Kidney epithelial cell (primary cell): ENCODE measurements around the gene FBXL22. TPM values are rescaled to one million over a fixed set of nuclear protein-coding genes. Genes with fewer than 3 reads are reported as not detected.

ENCODE experiments used
- DNase-seq: peaks from one replicate; pipeline ENCODE4 v3.0.0-alpha.2; 2010; ENCODE audit warnings: low read depth
- H3K27me3 ChIP-seq: 2 replicates; pipeline ENCODE4 v1.6.0; 2011; ENCODE audit warnings: low read length; ENCODE audit not compliant: control insufficient read depth, insufficient read depth
- H3K36me3 ChIP-seq: 2 replicates; pipeline ENCODE4 v1.5.1; 2011; ENCODE audit warnings: low read length; ENCODE audit not compliant: control insufficient read depth, insufficient read depth
- H3K4me3 ChIP-seq: 2 replicates; pipeline ENCODE4 v1.5.1; 2011; ENCODE audit warnings: low read depth, mild to moderate bottlenecking, control low read depth, low read length
- total RNA-seq: library from RNA; depleted of rRNA; stranded (reverse); fragments of >200 nt; gene quantifications from 2 replicates; pipeline ENCODE4 v1.2.3, GENCODE V29; 2015
- TF ChIP-seq, protein P1 (sequence below): IDR thresholded peaks from 2 replicates; pipeline ENCODE4 v1.5.1; 2011; ENCODE audit warnings: mild to moderate bottlenecking, moderate library complexity, low read length, control low read depth, inconsistent platforms; ENCODE audit not compliant: insufficient read depth, poor library complexity, severe bottlenecking

Gene FBXL22
- total RNA-seq, 1 donor from 2014 or later = 0.21 TPM

DNA sequence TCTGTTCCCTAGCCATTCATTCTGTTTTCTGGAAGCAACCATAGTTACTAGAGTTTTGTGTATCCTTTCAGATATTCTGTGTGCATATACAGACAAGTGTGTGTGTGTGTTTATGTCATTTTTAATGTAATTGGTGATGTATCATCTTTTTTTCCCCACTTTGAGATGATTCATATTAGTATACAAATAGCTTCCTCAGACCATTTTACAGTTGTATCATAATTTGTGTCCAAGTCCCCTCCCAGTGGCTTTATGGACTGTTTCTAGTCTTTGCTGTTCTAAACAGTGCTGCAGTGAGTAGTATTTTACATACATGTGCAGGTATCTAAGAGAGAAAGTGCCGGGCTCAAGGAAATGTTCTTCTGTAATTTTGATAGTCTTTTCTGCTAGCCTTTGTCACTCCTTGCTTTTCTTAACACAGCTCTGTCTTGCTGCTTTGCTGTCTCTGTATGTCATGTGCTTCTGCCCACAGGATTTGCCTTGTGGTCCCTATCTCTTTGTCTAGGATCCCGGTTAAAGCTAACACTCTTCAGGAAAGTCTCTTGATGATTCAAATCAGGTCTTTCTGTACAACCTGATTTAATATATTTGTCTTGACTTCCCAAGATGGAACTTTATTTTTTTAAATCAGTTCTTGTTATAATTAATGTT lies 31.5 kb upstream of the FBXL22 start:
- Histone ChIP-seq H3K27me3 (no peaks in the 10 kb centered on the region), H3K36me3 (peaks cover 2% of the 10 kb centered on the region), H3K4me3 (no peak overlapping the region)
- no peak for DNase-seq
- TF ChIP-seq, protein P1, sequence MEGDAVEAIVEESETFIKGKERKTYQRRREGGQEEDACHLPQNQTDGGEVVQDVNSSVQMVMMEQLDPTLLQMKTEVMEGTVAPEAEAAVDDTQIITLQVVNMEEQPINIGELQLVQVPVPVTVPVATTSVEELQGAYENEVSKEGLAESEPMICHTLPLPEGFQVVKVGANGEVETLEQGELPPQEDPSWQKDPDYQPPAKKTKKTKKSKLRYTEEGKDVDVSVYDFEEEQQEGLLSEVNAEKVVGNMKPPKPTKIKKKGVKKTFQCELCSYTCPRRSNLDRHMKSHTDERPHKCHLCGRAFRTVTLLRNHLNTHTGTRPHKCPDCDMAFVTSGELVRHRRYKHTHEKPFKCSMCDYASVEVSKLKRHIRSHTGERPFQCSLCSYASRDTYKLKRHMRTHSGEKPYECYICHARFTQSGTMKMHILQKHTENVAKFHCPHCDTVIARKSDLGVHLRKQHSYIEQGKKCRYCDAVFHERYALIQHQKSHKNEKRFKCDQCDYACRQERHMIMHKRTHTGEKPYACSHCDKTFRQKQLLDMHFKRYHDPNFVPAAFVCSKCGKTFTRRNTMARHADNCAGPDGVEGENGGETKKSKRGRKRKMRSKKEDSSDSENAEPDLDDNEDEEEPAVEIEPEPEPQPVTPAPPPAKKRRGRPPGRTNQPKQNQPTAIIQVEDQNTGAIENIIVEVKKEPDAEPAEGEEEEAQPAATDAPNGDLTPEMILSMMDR = no peak

DNA sequence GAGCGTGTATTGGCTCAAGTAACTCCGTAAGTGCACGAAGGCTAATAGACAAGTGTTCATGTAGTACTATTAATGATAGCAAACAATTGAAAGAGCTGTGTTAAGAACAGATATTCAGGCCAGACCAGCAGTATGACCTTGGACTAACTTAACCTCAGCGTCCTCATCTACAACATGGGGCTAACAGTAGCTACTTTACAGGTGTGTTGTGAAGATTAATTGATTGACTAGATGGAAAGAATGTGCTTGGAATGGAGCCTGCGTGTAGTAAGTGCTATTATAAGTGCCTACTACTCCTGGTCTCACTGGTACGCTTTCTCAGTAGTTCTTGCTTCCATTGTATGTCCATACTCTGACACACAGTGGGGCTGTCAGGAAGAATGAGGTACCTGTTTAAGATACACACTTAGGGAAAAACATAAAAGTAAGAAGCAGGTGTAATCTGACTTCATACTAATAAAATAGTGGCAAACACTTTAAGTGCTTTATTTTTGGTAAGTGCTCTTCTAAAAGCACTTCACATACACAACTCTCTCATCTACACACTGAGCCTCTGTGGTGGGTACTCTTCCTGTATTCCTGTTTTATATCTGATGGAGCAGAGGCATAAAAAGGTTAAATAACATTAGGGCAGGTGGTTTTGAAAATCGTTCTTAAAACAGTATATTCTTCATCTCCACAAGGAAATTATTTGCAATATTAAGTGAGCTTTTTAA lies 24.3 kb upstream of the FBXL22 start:
- no peak for DNase-seq
- Histone ChIP-seq H3K4me3 (no peak overlapping the region), H3K36me3 (no peaks in the 10 kb centered on the region), H3K27me3 (no peaks in the 10 kb centered on the region)
- TF ChIP-seq, protein P1 = no peak

DNA sequence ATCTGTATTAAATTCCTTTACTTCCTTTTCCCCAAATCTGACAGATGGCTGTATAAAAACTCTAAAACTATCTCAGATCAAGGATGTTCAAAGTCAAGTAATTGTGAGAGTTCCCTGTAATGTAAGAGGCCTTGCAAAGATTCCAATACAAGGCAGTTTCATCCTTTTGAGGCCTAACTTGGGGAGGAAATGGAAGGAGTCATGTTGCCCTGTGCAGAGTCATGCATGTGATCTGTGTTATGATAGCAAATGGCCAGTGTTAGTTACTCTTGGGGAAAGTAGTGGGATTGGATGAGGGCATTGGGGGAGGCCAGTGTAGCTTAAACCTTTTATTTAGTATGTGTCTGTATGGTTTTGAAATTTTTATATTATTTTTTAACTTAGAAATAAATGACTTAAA lies 23.7 kb upstream of the FBXL22 start:
- H3K36me3 ChIP-seq = no peaks in the 10 kb centered on the region
- no peak for DNase-seq
- TF ChIP-seq, protein P1 = no peak
- no peaks in the 10 kb centered on the region for H3K27me3 ChIP-seq
- no peak overlapping the region for H3K4me3 ChIP-seq

DNA sequence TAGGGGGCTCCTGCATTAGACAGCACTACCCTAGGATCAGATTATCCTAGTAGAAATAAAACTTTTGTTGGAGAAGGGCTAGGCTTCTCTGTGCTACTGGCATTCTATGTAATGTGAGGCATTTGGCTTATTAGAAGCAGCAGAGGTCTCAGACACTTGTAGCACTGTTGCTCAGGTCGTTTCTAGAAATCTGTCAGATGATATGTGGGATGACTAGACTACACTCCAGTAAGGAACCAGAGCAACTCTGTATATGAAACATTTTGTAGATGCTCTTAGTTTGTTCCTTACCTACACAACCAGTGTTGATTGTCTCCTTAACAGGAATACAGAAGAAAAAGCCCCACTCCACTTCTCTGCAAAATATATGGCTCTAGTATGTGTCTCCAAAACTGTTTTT lies 21.9 kb upstream of the FBXL22 start:
- TF ChIP-seq, protein P1 = no peak
- no peak for DNase-seq
- H3K36me3 ChIP-seq = no peaks in the 10 kb centered on the region
- H3K4me3 ChIP-seq = no peak overlapping the region
- no peaks in the 10 kb centered on the region for H3K27me3 ChIP-seq

DNA sequence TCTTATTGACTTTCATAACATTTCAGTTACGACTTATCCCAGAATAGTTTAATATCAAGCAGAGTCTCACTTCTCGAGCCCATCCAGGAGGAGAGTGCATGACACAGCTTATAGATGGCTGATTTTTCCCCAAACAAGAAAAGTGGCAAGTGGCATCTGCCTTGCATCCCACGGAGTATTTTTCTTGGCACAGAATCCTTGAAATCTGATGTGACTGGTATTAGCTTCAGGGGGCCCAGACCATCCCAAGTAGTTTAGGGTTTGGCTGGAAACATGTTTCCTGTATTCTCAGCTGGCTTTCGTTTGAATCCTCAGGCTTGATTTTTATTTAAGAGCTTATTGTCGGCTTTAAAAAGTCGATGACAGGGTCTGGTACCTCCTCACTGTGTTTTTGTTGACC lies 20.7 kb upstream of the FBXL22 start:
- H3K27me3 ChIP-seq = no peaks in the 10 kb centered on the region
- DNase-seq = no peak
- H3K36me3 ChIP-seq = no peaks in the 10 kb centered on the region
- TF ChIP-seq, protein P1 = no peak
- H3K4me3 ChIP-seq = no peak overlapping the region
